DMS153 treated with DMSO at 0.1 percent for 48 hours (cell line): ENCODE measurements around the gene MOSPD3.

Source experiments
- DNase-seq: peaks from one replicate; lab custom pipeline; 2025; ENCODE audit not compliant: unreplicated experiment; lab: John Stamatoyannopoulos, UW

MOSPD3 gene

GRCh38 chr7:100590077-100590737, 22.1 kb upstream of the MOSPD3 start:
- no peak for DNase-seq

GRCh38 chr7:100591596-100591995, 20.7 kb upstream of the MOSPD3 start:
- DNase-seq: no peak

- DNase-seq: no peak
These were observed 17.2 kb upstream of the MOSPD3 start for GRCh38 chr7:100595188-100595587.

GRCh38 chr7:100598425-100598824, 13.9 kb upstream of the MOSPD3 start:
- DNase-seq: no peak

- no peak for DNase-seq
These were observed 12.2 kb upstream of the MOSPD3 start for GRCh38 chr7:100599911-100600729.

- DNase-seq: no peak
These were observed 11.7 kb upstream of the MOSPD3 start for GRCh38 chr7:100600730-100601038.

GRCh38 chr7:100602889-100603725, 9.2 kb upstream of the MOSPD3 start:
- DNase-seq: no peak

- DNase-seq: no peak
These were observed 8.7 kb upstream of the MOSPD3 start for GRCh38 chr7:100603726-100604027.

GRCh38 chr7:100604028-100604975, 8.0 kb upstream of the MOSPD3 start:
- DNase-seq: peak; percentile 17

- no peak for DNase-seq
These were observed 7.1 kb upstream of the MOSPD3 start for GRCh38 chr7:100604976-100605911.

- no peak for DNase-seq
These were observed 6.0 kb upstream of the MOSPD3 start for GRCh38 chr7:100606313-100606712.

GRCh38 chr7:100607111-100607510, 5.2 kb upstream of the MOSPD3 start:
- no peak for DNase-seq

- no peak for DNase-seq
These were observed 2.4 kb upstream of the MOSPD3 start for GRCh38 chr7:100609958-100610357.

- no peak for DNase-seq
These were observed 520 bp downstream of the MOSPD3 start for GRCh38 chr7:100612730-100613390.

GRCh38 chr7:100613412-100614175, 1.3 kb downstream of the MOSPD3 start:
- no peak for DNase-seq

- no peak for DNase-seq
These were observed 2.0 kb downstream of the MOSPD3 start for GRCh38 chr7:100614308-100614861.

- DNase-seq: no peak
These were observed 7.9 kb downstream of the MOSPD3 start for GRCh38 chr7:100620239-100620638.

- DNase-seq: no peak
These were observed 8.5 kb downstream of the MOSPD3 start for GRCh38 chr7:100620804-100621203.
